GM23338 (cell line): Measurements from ENCODE around the gene TULP4. TPM values are rescaled to one million over a fixed set of nuclear protein-coding genes. Genes with fewer than 3 reads are reported as not detected.
A peak's percentile ranks its signal among the peaks of the same experiment; 100 is the strongest.

Experiments used
- ATAC-seq: fragments of 200-7000 bp; cut with Tn5 transposase; 3 replicates; pipeline ENCODE4 v1.9.1; 2020
- DNase-seq: peaks from one replicate; pipeline ENCODE4 v3.0.0-alpha.2; 2015; ENCODE audit warnings: low spot score
- H2AFZ ChIP-seq: fragments of 200-600 bp; sonication (generic); 2 replicates; pipeline ENCODE4 v1.8.0; 2016; ENCODE audit warnings: antibody characterized with exemption, mild to moderate bottlenecking, moderate library complexity
- H3F3A ChIP-seq: fragments of 200-600 bp; sonication (generic); replicated peaks from 2 replicates; pipeline ENCODE4 v1.8.0; 2017; ENCODE audit warnings: antibody characterized with exemption, mixed run types, low read depth
- H3K27ac ChIP-seq: fragments of 200-600 bp; sonication (generic); 2 replicates; pipeline ENCODE4 v1.6.1; 2016; ENCODE audit warnings: low read depth
- H3K27me3 ChIP-seq: fragments of 200-600 bp; sonication (generic); 2 replicates; pipeline ENCODE4 v1.8.0; 2016; ENCODE audit warnings: mild to moderate bottlenecking, mixed run types, moderate library complexity; ENCODE audit not compliant: insufficient read depth
- H3K36me3 ChIP-seq: fragments of 200-600 bp; sonication (generic); 2 replicates; pipeline ENCODE4 v1.8.0; 2016; ENCODE audit warnings: mild to moderate bottlenecking; ENCODE audit not compliant: insufficient read depth
- H3K4me1 ChIP-seq: fragments of 200-600 bp; sonication (generic); 2 replicates; pipeline ENCODE4 v1.8.0; 2016; ENCODE audit warnings: mild to moderate bottlenecking, moderate library complexity; ENCODE audit not compliant: insufficient read depth
- H3K4me2 ChIP-seq: fragments of 200-600 bp; sonication (generic); 2 replicates; pipeline ENCODE4 v1.7.1; 2017; ENCODE audit warnings: mixed run types
- H3K4me3 ChIP-seq: fragments of 200-600 bp; sonication (generic); 2 replicates; pipeline ENCODE4 v1.6.1; 2016; ENCODE audit warnings: mixed run types
- H3K79me2 ChIP-seq: fragments of 200-600 bp; sonication (generic); replicated peaks from 2 replicates; pipeline ENCODE4 v1.8.0; 2017; ENCODE audit warnings: mild to moderate bottlenecking; ENCODE audit not compliant: insufficient read depth
- H3K9me2 ChIP-seq: fragments of 200-600 bp; sonication (generic); 2 replicates; pipeline ENCODE4 v1.8.0; 2017; ENCODE audit not compliant: insufficient read depth
- H4K20me1 ChIP-seq: fragments of 200-600 bp; sonication (generic); replicated peaks from 2 replicates; pipeline ENCODE4 v1.8.0; 2017; ENCODE audit warnings: mild to moderate bottlenecking; ENCODE audit not compliant: insufficient read depth
- H3K27ac Mint-ChIP-seq: 2 replicates; pipeline ENCODE4 v1.8.0; 2020; ENCODE audit warnings: inconsistent platforms, mild to moderate bottlenecking, moderate library complexity, mixed read lengths
- H3K27me3 Mint-ChIP-seq: 3 replicates; pipeline ENCODE4 v1.8.0; 2022; ENCODE audit warnings: low read depth, mild to moderate bottlenecking, moderate library complexity, mixed read lengths, inconsistent platforms; ENCODE audit not compliant: insufficient read depth, poor library complexity
- H3K36me3 Mint-ChIP-seq: 3 replicates; pipeline ENCODE4 v1.8.0; 2021; ENCODE audit warnings: low read depth, mild to moderate bottlenecking, inconsistent platforms, moderate library complexity, mixed read lengths
- H3K4me1 Mint-ChIP-seq: 3 replicates; pipeline ENCODE4 v1.8.0; 2020; ENCODE audit warnings: mild to moderate bottlenecking, inconsistent platforms, mixed read lengths
- H3K4me3 Mint-ChIP-seq: 3 replicates; pipeline ENCODE4 v1.8.0; 2021; ENCODE audit warnings: moderate library complexity, mild to moderate bottlenecking, inconsistent platforms, mixed read lengths
- H3K9me3 Mint-ChIP-seq: 3 replicates; pipeline ENCODE4 v1.8.0; 2020; ENCODE audit warnings: moderate library complexity, mild to moderate bottlenecking, inconsistent platforms, mixed read lengths
- CREB1 ChIP-seq: fragments of 250-450 bp; sonication (Bioruptor Pico); IDR thresholded peaks from 2 replicates; pipeline ENCODE4 v1.5.0; 2020; ENCODE audit warnings: low read depth, mild to moderate bottlenecking, moderate library complexity
- EZH2phosphoT487 ChIP-seq: fragments of 200-600 bp; sonication (generic); IDR thresholded peaks from one replicate; pipeline ENCODE4 v1.8.1; 2018; ENCODE audit warnings: antibody characterized with exemption; ENCODE audit not compliant: unreplicated experiment
- NANOG ChIP-seq: IDR thresholded peaks from 2 replicates; pipeline ENCODE4 v1.6.1; 2016; ENCODE audit warnings: antibody characterized with exemption, borderline replicate concordance
- POLR2AphosphoS5 ChIP-seq: IDR thresholded peaks from 2 replicates; pipeline ENCODE4 v1.6.1; 2016; ENCODE audit warnings: antibody characterized with exemption, low read depth
- STAT1 ChIP-seq: IDR thresholded peaks from one replicate; pipeline ENCODE4 v1.6.1; 2016; ENCODE audit warnings: antibody characterized with exemption; ENCODE audit not compliant: unreplicated experiment
- ZNF114 ChIP-seq: fragments of 250-450 bp; sonication (Bioruptor Pico); IDR thresholded peaks from 2 replicates; pipeline ENCODE4 v1.5.0; 2020; ENCODE audit warnings: mild to moderate bottlenecking, moderate library complexity
- ZNF331 ChIP-seq: fragments of 250-450 bp; sonication (Bioruptor Pico); IDR thresholded peaks from 2 replicates; pipeline ENCODE4 v1.5.0; 2020; ENCODE audit warnings: low read depth, mild to moderate bottlenecking, moderate library complexity
- ZNF462 ChIP-seq: fragments of 250-450 bp; sonication (Bioruptor Pico); IDR thresholded peaks from 2 replicates; pipeline ENCODE4 v1.5.0; 2020; ENCODE audit warnings: mild to moderate bottlenecking, moderate library complexity
- polyA plus RNA-seq: library from polyadenylated mRNA; unstranded; fragments of >200 nt; fragmentation: Nextera tagmentation; extraction: Ambion mirVana; gene quantifications from 2 replicates; pipeline ENCODE4 v1.2.1, GENCODE V29; 2016
- total RNA-seq: library from RNA; depleted of rRNA; stranded (reverse); fragments of >200 nt; shearing (Covaris generic); gene quantifications from 2 replicates; pipeline ENCODE4 v1.2.3, GENCODE V29; 2014
- TF ChIP-seq, protein P1 (sequence below): IDR thresholded peaks from 2 replicates; pipeline ENCODE4 v1.6.1; 2016; ENCODE audit warnings: antibody characterized with exemption

The TULP4 gene
- total and polyA plus RNA-seq, 2 experiments from 2014 or later: 31.2 to 50.2 TPM

DNA sequence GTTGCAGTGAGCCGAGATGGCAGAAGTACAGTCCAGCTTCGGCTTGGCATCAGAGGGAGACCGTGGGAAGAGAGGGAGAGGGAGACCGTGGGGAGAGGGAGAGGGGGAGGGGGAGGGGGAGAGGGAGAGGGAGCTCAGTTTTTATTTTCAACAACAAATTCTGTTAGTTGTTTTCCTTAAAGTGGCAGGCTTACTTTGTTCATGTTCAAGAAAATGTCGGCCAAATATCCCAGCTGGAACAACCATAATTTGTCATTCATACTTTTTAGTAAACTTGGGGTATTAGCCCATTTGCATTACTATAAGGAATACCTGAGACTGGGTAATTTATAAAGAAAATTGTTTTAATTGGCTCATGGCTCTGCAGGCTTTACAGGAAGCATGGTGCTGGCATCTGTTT lies 2.5 kb upstream of the TULP4 start (continued):
- TF ChIP-seq ZNF462 (CRISPR knock-in tag): no peak

DNA sequence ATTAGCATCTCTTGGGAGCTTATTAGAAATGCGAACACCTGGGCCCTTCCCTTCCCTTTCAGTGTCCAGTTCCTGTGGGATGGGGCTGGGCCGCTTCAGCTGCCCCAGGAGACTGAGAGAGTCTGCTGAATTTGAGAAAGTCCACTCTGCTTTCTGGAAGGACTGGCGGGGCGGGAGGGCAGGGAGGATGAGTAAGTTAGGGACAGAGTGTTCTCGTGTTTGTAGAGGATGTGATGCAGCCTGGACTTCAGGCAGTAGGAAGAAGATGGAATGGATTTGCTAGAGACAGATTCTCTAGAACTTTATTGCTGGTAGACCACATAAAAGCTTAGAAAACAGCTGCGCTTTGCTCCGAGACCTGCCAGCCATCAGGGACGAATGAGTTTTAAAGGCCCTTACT lies 1.1 kb upstream of the TULP4 start:
- peak overlapping the region; percentile 26; the same call in 1 of the 2 replicates for H3K27ac Mint-ChIP-seq
- no peak for TF ChIP-seq ZNF114 (CRISPR knock-in tag)
- TF ChIP-seq EZH2phosphoT487: no peak
- no peak for TF ChIP-seq ZNF331 (CRISPR knock-in tag)
- no peak for TF ChIP-seq POLR2AphosphoS5
- TF ChIP-seq, protein P1, sequence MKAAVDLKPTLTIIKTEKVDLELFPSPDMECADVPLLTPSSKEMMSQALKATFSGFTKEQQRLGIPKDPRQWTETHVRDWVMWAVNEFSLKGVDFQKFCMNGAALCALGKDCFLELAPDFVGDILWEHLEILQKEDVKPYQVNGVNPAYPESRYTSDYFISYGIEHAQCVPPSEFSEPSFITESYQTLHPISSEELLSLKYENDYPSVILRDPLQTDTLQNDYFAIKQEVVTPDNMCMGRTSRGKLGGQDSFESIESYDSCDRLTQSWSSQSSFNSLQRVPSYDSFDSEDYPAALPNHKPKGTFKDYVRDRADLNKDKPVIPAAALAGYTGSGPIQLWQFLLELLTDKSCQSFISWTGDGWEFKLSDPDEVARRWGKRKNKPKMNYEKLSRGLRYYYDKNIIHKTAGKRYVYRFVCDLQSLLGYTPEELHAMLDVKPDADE: no peak
- no peak for TF ChIP-seq STAT1
- TF ChIP-seq CREB1: no peak
- no peak for TF ChIP-seq NANOG
- TF ChIP-seq ZNF462 (CRISPR knock-in tag): no peak

More for the DNA sequence above, 1.1 kb upstream of the TULP4 start:
- Mint-ChIP-seq H3K27me3 (peaks cover 2% of the 10 kb centered on the region), H3K4me3 (no peak overlapping the region), H3K9me3 (peaks cover 28% of the 10 kb centered on the region), H3K4me1 (peaks cover 31% of the 10 kb centered on the region), H3K36me3 (peaks cover 71% of the 10 kb centered on the region)
- no peak overlapping the region for H3K27ac ChIP-seq
- no peaks in the 10 kb centered on the region for H3K9me2 ChIP-seq
- H3K27me3 ChIP-seq: no peaks in the 10 kb centered on the region
- H3K4me1 ChIP-seq: peaks cover 15% of the 10 kb centered on the region; the same call in 1 of the 2 replicates
- H3K4me3 ChIP-seq: no peak overlapping the region
- ATAC-seq (no peak; the same call in 2 of the 3 replicates), DNase-seq (no peak)
- no peaks in the 10 kb centered on the region for H4K20me1 ChIP-seq
- H3K36me3 ChIP-seq: no peaks in the 10 kb centered on the region
- no peak overlapping the region for H2AFZ ChIP-seq
- peaks cover 12% of the 10 kb centered on the region; the same call in 1 of the 2 replicates for H3K79me2 ChIP-seq
- no peak overlapping the region for H3K4me2 ChIP-seq
- H3F3A ChIP-seq: no peaks in the 10 kb centered on the region
